DMS153 treated with DMSO at 0.1 percent for 48 hours (cell line): ENCODE data around the gene MAU2.
"Not testable (repeated sequence)": the region's sequence is repeated elsewhere in the genome, so short reads cannot be mapped to it uniquely, and the experiment has no call there.

ENCODE experiments used
- DNase-seq: peaks from one replicate; lab custom pipeline; 2025; ENCODE audit not compliant: unreplicated experiment; lab: John Stamatoyannopoulos, UW

Gene MAU2

DNA sequence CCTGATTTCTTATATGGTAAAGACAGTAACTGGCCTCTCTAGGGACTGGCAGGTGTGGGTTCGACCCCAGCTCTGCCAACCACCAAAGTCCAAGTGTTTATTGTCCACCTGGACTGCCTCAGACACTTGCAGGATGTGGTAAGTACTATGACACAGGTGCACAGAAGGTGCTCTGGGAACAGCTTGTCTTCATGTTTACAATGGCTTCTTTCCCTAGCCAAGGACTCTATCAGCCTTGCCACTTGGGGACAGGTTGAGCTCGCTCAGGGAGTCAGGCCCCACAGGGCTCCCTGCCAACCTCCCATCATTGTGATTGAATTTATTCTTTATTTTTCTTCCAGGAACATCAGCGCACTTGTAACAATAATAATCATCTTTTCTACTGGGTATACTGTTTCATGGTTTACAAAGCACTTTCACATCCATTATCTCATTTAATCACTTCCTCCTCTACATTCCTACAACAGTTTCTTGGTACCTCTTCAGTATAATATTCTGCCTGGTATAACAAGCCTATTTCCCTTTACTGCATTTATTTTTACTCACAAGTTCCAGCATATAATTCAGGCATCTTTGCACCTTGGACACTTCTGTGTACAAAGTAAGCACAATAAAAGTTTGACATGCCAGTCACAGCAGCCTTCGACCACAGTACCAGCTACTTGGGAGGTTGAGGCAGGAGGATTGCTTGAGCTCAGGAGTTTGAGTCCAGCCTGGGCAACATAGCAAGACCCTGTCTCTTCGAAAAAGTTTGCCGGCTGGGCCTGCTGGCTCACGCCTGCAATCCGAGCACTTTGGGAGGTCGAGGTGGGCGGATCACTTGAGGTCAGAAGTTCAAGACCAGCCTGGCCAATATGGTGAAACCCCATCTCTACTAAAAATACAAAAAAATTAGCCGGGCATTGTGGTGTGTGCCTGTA, 60.6 kb downstream of the MAU2 start:
- no peak for DNase-seq

DNA sequence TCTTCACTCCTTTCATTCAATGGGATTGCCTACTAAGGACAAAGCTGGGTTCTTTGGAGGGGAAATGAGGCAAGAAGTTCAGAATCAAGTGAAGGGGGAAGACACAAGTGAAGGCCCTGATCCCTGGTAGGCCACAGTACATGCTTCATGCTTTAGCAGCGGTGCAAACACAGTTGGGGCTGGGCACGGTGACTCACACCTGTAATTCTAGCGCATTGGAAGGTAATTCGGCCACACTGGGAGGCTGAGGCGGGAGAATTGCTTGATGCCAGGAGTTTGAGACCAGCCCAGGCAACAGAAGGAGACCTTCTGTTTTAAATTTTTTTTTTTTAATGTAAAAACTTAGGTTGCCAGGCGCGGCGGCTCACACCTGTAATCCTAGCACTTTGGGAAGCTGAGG, 61.5 kb downstream of the MAU2 start:
- no peak for DNase-seq

DNA sequence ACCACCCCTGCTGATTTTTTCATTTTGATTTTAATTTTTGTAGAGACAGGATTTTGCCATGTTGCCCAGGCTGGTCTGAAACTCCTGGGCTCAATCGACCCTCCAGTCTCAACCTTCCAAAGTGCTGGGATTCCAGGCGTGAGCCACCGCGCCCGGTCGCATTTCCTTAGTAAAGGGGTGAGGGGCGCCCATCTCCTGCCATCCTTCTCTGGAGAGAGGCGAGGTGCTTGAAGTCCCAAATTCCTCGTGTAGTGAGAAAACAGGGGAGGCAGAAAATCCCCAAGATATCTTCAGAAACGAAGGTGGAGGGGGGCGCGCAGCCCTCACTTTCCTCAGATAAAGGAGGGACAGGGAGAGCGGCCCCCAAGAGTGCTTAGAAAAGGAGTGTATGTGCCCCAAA, 63.9 kb downstream of the MAU2 start:
- DNase-seq = no peak

DNA sequence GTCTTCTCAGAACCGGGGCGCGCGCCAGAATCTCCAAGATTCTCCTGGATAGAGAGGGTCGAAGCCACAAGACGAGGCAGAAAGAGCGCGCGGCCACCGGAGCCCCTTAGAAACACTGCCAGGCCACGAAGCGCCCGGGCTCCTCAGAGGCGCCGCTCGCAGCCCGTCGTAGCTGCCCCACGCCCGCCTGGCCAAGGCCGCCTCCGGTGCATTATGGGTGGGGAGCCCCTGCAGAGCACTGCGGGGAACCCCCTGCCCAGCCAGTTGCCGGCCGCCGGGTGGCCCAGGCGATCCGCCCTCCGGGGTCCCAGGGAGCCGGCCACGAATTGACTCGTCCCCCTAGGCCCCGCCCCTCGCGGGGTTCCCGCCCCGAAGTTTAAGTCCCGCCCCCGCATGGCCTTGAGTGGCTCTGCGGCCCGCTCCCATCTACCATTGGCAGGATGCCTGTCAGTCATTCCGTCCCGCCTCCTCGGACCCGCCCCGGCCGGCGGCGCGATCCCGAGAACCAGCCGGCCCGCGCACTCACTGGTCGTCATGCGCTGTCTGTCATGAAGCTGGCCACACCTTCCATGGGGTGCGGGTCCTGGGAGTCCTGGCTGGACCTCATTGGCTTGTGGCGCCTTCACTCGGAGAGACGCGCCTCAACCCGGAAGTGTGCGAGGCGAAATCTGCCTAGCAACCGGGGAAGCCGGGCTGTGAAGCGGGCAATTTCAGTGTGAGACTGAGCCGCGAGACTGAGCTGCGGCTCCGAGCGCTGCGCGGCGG, 64.7 kb downstream of the MAU2 start:
- peak; percentile 97 for DNase-seq

DNA sequence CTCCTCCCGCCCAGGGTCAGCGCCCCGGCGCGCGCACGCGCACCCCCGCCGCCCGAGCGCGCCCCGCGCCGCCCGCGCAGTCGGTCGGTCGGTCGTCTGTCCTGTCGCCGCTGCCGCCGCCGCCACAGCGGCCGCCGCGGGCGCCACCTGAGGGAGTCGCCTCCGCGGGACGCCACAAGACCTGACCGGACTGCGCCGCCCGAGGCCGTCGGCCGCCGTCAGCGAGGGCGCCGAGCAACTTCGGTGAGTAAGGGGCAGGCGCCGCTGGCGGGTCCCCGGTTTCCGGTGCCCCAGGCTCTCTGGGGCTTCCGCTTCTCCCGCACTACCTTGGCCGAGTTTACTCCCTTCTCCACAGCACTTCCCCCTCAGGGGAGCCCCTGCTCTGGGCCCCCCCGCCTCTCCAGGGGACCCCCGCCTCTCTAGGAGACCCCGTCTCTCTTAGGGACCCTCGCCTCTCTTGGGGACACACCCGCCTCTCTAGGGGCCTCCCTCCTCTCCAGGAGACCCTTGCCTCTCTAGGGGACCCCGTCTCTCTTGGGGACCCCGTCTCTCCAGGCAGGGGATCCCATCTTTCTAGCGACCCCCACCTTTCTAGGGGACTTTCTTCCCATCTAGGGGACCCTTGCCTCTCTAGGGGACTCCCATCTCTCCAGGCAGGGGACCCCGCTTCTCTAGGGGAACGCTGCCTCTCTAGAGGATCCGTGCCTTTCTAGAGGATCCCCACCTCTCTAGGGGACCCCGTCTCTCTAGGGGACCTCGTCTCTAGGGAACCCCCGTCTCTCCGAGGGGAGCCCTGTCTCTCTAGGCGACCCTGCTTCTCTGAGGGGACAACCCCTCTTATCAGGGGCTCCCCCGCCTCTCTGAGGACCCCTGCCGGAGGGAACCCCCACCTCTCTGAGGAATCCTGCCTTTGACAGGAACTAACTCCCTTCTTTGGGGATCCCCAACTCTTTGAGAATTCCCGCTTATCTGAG, 65.6 kb downstream of the MAU2 start:
- DNase-seq = no peak

DNA sequence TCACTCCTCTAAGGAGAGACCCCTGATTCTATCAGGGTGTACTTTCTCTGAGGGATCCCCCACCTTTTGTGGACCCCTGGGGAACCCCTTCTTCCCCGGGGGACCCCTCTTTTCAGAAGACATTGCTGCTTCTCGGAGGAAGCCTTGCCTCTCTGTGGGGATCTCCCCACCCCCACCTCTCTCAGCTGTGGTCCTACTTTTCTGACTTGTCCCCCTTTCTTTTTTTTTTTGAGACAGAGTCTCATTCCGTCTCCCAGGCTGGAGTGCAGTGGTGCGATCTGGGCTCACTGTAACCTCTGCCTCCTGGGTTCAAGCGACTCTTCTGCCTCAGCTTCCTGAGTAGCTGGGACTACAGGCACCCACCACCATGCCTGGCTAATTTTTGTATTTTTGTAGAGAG, 66.5 kb downstream of the MAU2 start:
- no peak for DNase-seq

DNA sequence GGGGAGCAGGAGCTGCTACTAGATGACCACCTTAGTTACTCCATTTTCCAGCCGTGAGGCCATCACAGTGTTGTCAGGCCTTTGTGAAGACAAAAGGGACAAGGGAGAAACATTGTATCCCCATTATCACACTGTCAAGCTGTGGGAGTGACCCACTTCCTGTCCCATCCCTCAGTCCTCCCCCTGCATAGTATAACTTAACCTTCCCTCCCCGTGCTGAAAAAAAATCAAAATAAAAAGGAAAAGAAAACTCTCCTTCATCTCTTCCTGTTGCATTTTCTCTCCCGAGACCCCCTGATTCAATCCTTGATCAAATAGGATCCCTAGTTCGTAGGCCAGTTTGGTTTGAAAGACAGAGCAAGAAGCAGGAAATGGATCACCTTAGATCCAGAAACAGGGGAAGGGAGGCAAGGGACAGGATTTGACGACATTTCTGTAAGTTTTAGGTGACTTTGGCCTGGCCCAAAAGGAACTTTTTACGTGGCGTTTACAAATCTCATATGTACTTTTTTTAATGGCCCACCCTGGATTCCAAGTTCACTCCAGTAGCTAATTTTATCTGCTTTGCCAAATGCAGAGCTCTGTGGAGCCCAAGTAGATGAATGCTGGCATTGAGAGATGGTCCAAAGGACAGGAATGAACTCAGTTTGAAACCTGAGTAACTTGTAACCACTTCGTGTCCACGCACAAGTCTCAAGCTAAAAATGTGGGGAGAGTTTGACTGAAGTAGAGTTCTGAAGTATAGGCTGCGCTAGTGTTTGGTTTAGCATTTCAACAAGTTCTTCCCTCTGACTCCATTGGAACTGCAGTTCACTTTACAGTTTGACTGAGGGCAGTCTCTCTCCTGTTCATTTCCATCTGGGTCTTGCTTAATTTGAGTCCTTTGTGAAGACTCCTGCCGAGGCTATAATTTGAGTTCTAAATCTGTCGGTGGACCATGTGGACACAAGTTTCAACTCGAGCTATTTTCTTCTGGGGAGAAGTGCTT, 68.2 kb downstream of the MAU2 start:
- DNase-seq = no peak

DNA sequence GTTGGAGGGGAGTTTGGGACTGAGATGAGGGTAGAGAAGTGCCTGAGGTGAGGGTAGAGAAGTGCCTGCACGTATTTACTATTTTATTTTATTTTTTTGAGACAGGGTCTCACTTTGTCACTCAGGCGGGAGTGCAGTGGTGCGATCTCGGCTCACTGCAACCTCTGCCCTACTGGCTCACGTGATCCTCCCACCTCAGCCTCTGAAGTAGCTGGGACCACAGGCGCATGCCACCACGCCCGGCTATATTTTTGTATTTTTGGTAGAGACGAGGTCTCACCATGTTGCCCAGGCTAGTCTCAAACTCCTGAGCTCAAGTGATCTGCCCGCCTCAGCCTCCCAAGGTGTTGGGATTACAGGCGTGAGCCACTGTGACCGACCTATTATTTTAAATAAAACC, 69.1 kb downstream of the MAU2 start:
- DNase-seq = not testable (repeated sequence)

DNA sequence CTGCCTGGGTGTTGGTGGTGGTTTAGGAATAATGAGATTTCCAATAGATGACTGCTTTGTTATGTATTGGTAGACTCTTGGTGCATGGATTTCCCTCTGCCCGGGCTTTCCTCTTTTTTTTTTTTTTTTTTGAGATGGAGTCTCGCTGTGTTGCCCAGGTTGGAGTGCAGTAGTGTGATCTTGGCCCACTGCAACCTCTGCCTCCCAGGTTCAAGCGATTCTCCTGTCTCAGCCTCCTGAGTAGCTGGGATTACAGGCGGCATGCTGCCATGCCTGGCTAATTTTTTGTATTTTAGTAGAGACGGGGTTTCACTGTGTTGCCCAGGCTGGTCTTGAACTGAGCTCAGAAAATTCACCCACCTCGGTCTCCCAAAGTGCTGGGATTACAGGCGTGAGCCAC, 73.7 kb downstream of the MAU2 start:
- DNase-seq = not testable (repeated sequence)

DNA sequence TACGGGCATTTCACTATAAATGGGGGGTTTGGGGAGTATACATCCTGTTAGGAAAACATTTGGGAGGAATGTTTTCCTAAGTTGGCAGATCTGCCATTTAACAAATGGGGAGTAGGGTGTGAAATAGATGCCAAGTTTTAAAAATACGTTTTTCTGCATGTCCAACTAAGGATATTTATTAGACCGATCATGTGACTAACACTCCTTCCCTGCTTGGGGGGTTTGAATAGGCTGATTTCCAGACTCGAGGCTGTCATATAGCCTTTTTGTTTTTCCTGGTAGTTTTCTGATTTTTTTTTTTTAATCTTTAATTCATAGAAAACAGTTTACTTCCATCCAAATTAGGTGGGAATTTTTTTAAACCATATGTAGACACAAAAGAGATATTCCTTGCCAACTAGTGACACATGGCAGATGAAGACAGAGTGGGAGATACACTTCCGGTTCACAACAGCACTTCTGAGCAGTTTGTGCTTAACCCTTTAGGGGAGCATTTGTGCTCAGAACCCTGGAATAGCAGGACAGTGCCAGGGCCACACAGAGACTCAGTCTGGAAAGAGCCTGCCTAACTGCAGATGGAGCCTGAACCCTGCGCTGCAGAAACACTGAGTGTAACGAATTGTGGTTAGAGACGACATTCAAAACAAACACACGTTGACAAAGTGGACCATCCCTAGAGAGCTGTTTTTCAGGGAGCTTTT, 79.3 kb downstream of the MAU2 start:
- no peak for DNase-seq

DNA sequence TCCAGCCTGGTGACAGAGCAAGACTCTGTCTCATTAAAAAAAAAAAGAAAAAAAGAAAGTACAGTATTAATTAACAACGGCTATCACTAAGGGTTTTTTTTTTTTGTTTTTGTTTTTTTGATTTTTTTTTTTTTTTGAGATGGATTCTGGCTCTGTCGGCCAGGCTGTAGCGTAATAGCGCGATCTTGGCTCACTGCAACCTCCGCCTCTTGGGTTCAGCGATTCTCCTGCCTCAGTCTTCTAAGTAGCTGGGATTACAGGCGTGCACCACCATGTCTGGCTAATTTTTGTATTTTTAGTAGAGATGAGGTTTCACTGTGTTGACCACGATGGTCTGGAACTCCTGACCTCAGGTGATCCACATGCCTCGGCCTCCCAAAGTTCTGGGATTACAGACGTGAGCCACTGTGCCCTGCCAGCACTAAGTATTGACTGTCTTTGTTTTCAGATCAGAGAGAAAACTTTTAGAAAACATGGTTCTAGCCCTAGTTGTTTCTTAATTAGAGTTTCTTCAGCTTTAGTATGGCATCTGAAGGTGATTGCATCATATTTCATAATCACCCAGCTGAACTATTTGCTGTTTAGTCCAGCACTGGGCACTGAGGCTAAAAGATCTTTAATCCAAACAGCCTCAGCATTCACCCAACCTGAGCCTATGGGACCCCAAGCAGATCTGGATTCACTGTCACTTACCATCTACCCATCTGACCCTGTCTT, 82.2 kb downstream of the MAU2 start:
- no peak for DNase-seq

DNA sequence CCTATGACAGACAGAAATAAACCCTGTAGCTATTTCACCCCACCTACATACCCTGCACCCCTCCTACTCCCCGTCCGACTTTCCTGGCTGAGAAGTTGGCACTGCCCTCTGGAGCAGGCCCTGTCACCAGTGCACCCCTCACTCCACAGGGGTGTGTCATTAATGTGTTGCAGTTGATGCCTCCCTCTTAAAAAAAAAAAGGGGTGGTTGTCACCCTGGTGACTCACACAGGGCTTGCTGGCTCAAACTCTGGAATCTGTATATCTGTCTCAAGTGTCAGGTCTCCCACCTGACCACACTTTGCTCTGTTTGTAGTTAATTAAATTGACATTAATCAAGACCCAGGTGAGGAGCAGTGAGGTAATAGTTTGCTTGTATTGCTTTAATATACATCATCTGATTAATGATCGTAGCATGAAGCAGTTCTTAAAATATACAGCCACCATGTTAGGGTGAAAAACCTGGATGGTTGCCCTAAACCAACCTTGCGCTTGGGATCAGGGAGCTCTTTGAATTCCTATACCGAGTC, 82.8 kb downstream of the MAU2 start:
- DNase-seq = no peak

DNA sequence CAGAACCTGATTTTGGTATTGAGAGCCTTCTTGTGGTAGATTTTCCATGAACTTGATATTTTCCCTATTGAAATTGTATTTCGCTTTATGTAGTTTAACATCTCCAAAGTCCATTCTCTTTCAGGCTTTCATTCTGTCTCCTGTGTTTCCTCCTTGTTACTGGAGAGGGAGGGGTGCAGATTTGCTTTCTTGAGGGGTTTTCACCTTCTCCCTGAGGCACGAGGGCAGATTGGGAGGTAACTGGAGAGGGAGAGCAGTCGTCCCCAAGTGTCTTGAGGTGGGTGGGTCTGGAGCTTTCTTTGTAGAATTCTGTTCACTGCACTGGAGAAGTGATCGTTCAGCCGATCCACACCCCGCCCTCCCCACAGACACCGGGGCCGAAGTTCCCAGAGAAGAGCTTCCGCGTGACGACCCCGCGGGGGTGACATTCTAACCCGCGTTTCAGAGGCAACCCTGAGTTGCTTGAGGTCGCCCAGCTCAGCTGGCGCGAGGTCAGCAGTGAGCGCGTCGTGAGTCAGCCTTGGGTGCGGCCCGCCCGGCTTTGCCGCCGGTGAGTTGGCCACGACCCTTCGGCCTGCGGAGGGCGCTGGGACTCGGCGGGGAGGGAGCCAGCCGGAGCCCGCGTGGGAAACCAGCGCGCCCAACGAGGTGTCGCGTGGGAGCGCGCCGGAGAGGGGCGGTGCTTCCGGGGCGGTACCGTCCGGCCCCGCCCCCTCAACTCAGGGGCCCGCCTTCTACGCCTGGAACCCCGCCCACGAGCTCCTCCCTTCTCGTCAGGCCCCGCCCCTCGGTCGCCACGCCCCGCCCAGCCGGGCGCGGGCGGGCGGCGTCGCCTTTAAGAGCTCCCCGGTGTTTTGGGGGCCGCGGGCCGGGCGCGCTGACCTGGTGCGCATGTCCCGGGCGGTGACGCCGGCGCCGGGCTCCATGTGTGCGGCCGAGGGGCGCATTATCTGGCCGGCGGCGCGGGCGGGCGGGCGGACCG, 84.5 kb downstream of the MAU2 start, which contains the start of gene GATAD2A:
Gene GATAD2A (plus strand): TSS at position 797 of the 982 bp plus-strand sequence. CDS start 59,671 bp downstream, outside the sequence.
- peak; percentile 67 for DNase-seq

DNA sequence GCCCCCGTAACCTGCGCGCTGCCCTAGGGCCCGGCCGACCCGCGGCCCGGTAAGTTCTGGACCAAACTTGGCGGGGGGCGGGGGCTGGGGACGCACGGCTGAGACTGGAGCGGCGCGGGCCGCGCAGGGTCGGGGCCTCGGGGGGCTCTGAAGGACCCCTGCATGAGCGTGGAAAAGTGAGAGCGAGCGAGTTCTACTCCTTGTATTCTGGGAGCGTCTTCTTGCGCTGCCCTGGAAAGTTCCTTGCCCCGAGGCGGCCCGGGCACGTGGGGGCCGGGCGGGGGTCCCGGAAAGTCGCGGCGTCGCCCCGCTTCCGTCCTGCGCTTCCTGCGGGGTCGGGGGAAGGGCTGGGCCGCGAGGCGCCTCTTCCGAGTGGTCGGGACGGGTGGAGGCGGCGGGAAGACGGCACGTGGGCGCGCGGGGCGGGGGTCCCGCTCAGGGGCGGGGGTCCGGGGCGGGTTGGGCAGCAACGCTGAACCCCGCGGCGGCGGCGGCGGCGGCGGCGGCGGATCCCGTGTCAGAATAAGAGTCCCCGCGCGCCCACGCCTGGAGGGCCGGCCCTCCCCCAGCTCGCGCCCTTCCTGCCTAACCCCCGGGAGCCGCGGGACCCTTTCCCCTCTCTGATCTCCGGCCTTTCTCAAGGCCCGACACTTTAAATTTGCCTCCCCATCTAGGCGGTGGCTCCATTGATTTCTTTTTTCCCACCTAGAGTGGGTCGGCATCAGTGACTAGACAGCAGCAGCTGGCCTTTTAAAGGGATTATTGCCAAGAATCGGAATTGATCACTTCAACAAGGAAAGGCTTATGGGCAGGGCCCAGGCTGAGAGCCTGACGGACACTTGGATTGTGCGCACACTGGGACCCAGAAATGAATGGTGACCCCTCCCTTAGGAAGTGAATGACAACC, 85.6 kb downstream of the MAU2 start:
- no peak for DNase-seq

DNA sequence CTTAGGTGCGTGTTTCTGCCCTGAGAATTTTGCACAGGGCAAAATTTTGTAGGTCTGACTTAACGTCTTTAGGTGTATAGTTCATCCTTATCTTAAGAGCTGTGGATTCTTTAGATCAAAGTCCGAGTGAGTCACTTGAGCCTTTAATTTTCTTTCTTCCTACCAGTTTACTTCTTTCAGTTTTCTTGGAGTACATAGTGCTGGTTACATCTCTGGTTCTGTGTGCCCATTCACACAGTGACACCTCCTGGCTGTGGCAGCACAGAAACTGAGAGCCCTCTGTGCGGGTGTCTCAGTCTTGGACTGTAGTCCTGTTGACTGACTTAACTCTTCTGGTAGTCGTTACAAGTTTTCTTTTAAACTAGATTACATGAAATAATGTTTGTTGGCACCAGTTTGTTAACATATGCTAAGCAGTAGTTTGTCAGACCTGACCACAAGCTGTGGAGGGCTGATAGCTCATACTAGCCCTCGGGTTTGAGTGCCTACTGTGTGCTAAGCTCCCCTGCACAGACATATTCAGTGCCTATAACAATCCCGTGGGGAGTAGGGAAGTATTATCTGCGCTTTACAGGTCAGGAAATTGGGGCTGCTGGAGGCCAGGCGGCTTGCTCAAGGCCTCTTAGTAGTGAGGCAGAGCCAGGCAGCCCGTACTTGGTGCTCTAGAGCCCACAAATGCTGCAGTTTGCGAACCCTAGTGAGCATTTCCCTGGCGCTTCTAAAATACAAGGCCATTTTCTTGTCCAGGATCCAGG, 86.4 kb downstream of the MAU2 start:
- no peak for DNase-seq

DNA sequence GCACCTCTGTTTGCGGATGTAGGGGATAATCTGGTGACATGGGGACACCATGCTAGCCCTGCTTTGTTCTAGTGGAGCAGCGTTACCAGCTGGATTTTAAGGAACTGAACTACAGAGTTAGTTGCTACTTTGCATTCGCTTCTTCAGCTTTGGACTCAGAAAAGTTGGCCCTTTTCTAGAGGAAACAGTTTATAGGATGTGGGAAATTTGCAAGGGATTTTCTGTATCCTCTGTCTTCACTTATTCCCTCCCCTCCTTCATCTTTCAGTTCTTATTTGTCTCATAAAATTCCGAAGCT, 87.0 kb downstream of the MAU2 start:
- DNase-seq = no peak
